ENCODE measurements around the gene PAGR1.
"Not testable (repeated sequence)": the region's sequence is repeated elsewhere in the genome, so short reads cannot be mapped to it uniquely, and the experiment has no call there.

The PAGR1 gene

GRCh38 chr16:29815793-29816693, at the start of gene PAGR1:
Gene PAGR1, plus strand, starts transcription at chr16:29816152. Its CDS starts 374 bp downstream, at chr16:29816526.
- H3K27me3 Mint-ChIP-seq = no peaks in the 10 kb centered on the region
- peak within 1 kb of the TSS; percentile 99 for H3K27ac Mint-ChIP-seq
- H3K4me1 Mint-ChIP-seq = peaks cover 67% of the 10 kb centered on the region
- peak within 1 kb of the TSS; percentile 96 for H3K4me3 Mint-ChIP-seq
- H3K9me3 Mint-ChIP-seq = no peaks in the 10 kb centered on the region
- peaks cover 11% of the 10 kb centered on the region for H3K36me3 Mint-ChIP-seq

GRCh38 chr16:29766571-29766970, 49.4 kb upstream of the PAGR1 start:
- Mint-ChIP-seq H3K9me3 (no peaks in the 10 kb centered on the region), H3K4me3 (no peak overlapping the region), H3K36me3 (no peaks in the 10 kb centered on the region), H3K27ac (no peak overlapping the region), H3K27me3 (no peaks in the 10 kb centered on the region), H3K4me1 (peaks cover 25% of the 10 kb centered on the region)

- Mint-ChIP-seq H3K36me3 (no peaks in the 10 kb centered on the region), H3K9me3 (no peaks in the 10 kb centered on the region), H3K4me1 (peaks cover 25% of the 10 kb centered on the region), H3K27ac (no peak overlapping the region), H3K27me3 (no peaks in the 10 kb centered on the region), H3K4me3 (no peak overlapping the region)
Measured at GRCh38 chr16:29767062-29767461, 48.9 kb upstream of the PAGR1 start.

GRCh38 chr16:29769507-29769906, 46.4 kb upstream of the PAGR1 start:
- H3K27me3 Mint-ChIP-seq = no peaks in the 10 kb centered on the region
- no peak overlapping the region for H3K27ac Mint-ChIP-seq
- no peaks in the 10 kb centered on the region for H3K36me3 Mint-ChIP-seq
- no peaks in the 10 kb centered on the region for H3K9me3 Mint-ChIP-seq
- H3K4me3 Mint-ChIP-seq = no peak overlapping the region
- H3K4me1 Mint-ChIP-seq = peaks cover 26% of the 10 kb centered on the region

GRCh38 chr16:29770250-29770929, 45.6 kb upstream of the PAGR1 start:
- H3K27me3 Mint-ChIP-seq = no peaks in the 10 kb centered on the region
- H3K9me3 Mint-ChIP-seq = no peaks in the 10 kb centered on the region
- no peak overlapping the region for H3K4me3 Mint-ChIP-seq
- no peak overlapping the region for H3K27ac Mint-ChIP-seq
- no peaks in the 10 kb centered on the region for H3K36me3 Mint-ChIP-seq
- H3K4me1 Mint-ChIP-seq = peaks cover 25% of the 10 kb centered on the region

- not testable (repeated sequence) for H3K27ac Mint-ChIP-seq, H3K27me3 Mint-ChIP-seq, H3K36me3 Mint-ChIP-seq, H3K9me3 Mint-ChIP-seq, H3K4me3 Mint-ChIP-seq
- peaks cover 29% of the 10 kb centered on the region for H3K4me1 Mint-ChIP-seq
Measured at GRCh38 chr16:29772330-29772729, 43.6 kb upstream of the PAGR1 start.

- no peaks in the 10 kb centered on the region for H3K27me3 Mint-ChIP-seq
- H3K36me3 Mint-ChIP-seq = no peaks in the 10 kb centered on the region
- H3K4me3 Mint-ChIP-seq = no peak overlapping the region
- H3K27ac Mint-ChIP-seq = no peak overlapping the region
- peaks cover 29% of the 10 kb centered on the region for H3K4me1 Mint-ChIP-seq
- no peaks in the 10 kb centered on the region for H3K9me3 Mint-ChIP-seq
Measured at GRCh38 chr16:29774730-29775129, 41.2 kb upstream of the PAGR1 start.

- H3K36me3 Mint-ChIP-seq = no peaks in the 10 kb centered on the region
- H3K4me3 Mint-ChIP-seq = no peak overlapping the region
- H3K4me1 Mint-ChIP-seq = peaks cover 24% of the 10 kb centered on the region
- no peaks in the 10 kb centered on the region for H3K27me3 Mint-ChIP-seq
- H3K9me3 Mint-ChIP-seq = no peaks in the 10 kb centered on the region
- H3K27ac Mint-ChIP-seq = no peak overlapping the region
Measured at GRCh38 chr16:29775742-29776408, 40.1 kb upstream of the PAGR1 start.

- no peaks in the 10 kb centered on the region for H3K36me3 Mint-ChIP-seq
- peaks cover 25% of the 10 kb centered on the region for H3K4me1 Mint-ChIP-seq
- H3K27me3 Mint-ChIP-seq = no peaks in the 10 kb centered on the region
- H3K9me3 Mint-ChIP-seq = no peaks in the 10 kb centered on the region
- no peak within 1 kb of the TSS for H3K4me3 Mint-ChIP-seq
- H3K27ac Mint-ChIP-seq = no peak within 1 kb of the TSS
Measured at GRCh38 chr16:29777576-29778350, 38.2 kb upstream of the PAGR1 start, which contains the start of gene ZG16. Gene ZG16, plus strand, starts transcription at chr16:29778256. Its CDS starts 1,011 bp downstream, at chr16:29779267.

- Mint-ChIP-seq H3K27me3 (no peaks in the 10 kb centered on the region), H3K4me1 (peaks cover 33% of the 10 kb centered on the region), H3K27ac (no peak overlapping the region), H3K9me3 (no peaks in the 10 kb centered on the region), H3K36me3 (no peaks in the 10 kb centered on the region), H3K4me3 (no peak overlapping the region)
Measured at GRCh38 chr16:29779474-29779873, 36.5 kb upstream of the PAGR1 start.

- Mint-ChIP-seq H3K4me3 (peak overlapping the region; percentile 11), H3K4me1 (peaks cover 31% of the 10 kb centered on the region)
- H3K27ac Mint-ChIP-seq, H3K36me3 Mint-ChIP-seq, H3K9me3 Mint-ChIP-seq, H3K27me3 Mint-ChIP-seq: not testable (repeated sequence)
Measured at GRCh38 chr16:29783094-29783953, 32.6 kb upstream of the PAGR1 start.

- no peaks in the 10 kb centered on the region for H3K9me3 Mint-ChIP-seq
- no peaks in the 10 kb centered on the region for H3K27me3 Mint-ChIP-seq
- peak overlapping the region; percentile 1 for H3K27ac Mint-ChIP-seq
- H3K36me3 Mint-ChIP-seq = no peaks in the 10 kb centered on the region
- peaks cover 34% of the 10 kb centered on the region for H3K4me1 Mint-ChIP-seq
- H3K4me3 Mint-ChIP-seq = no peak overlapping the region
Measured at GRCh38 chr16:29784157-29784556, 31.8 kb upstream of the PAGR1 start.

- Mint-ChIP-seq H3K27ac (peak overlapping the region; percentile 76), H3K4me3 (peak overlapping the region; percentile 66), H3K4me1 (peaks cover 37% of the 10 kb centered on the region), H3K27me3 (no peaks in the 10 kb centered on the region), H3K9me3 (no peaks in the 10 kb centered on the region), H3K36me3 (no peaks in the 10 kb centered on the region)
Measured at GRCh38 chr16:29784901-29785500, 31.0 kb upstream of the PAGR1 start.

GRCh38 chr16:29787155-29787554, 28.8 kb upstream of the PAGR1 start:
- H3K9me3 Mint-ChIP-seq, H3K27ac Mint-ChIP-seq, H3K27me3 Mint-ChIP-seq, H3K4me3 Mint-ChIP-seq, H3K36me3 Mint-ChIP-seq: not testable (repeated sequence)
- peaks cover 42% of the 10 kb centered on the region for H3K4me1 Mint-ChIP-seq

Data from activated naive CD4-positive, alpha-beta T cell treated with anti-CD3 and anti-CD28 coated beads, Interleukin-2, amount 50 U/mL, for 24 hours (primary cell).